ENCODE results near the gene TMEM62.
"Not testable (repeated sequence)": the region's sequence is repeated elsewhere in the genome, so short reads cannot be mapped to it uniquely, and the experiment has no call there.

The TMEM62 gene

DNA sequence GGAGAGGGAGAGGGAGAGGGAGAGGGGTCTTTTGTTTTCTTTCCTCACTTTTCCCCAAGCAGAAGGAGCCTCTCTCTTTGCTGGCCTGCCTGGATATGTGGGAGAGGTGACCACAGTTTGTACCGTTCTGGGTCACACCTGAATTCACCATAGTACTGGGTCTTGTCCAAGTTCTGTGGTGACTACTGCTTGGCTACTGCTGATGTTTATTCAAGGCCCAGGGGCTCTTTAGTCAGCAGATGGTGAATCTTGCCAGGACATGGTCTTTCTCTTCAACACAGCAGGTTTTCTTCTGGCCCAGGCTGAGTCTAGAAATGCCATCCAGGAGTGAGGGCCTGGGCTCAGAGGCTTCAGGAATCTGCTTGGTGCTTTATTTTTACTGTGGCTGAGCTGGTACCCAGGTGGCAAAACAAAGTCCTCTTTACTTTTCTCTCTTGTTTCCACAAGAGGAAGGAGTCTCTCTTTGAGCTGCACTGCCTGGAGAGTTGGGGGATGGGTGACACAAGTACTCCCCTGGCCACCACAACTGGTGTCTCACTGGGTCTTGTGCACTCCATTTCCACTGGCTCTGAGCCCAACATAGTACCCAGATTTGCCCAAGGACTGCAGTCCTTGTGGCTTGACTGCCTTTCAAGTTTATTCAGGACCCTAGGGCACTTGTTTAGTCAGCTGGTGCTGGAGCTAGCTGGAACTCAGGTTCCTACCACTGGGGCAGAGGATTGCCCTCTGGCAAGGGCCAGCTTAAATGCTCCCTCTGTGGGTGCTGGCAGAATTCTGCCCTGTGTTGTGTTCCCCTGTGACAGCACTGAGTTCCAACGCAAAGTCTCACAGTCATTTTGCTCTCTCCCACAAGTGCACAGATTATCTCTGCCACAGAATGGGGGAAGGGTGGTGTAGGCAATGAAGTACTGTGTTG, 35.1 kb downstream of the TMEM62 start:
- no peak for DNase-seq (ENCODE audit: low read depth in 1 of 2, low spot score in 1 of 2)
- Histone ChIP-seq H3K27ac (replicated peaks) (no peak overlapping the region), H3K27me3 (ENCODE audit: insufficient read depth, poor library complexity, severe bottlenecking) (no peaks in the 10 kb centered on the region), H3K4me3 (replicated peaks; ENCODE audit: insufficient read depth, low read length) (no peak overlapping the region)
- TF ChIP-seq, protein P1, sequence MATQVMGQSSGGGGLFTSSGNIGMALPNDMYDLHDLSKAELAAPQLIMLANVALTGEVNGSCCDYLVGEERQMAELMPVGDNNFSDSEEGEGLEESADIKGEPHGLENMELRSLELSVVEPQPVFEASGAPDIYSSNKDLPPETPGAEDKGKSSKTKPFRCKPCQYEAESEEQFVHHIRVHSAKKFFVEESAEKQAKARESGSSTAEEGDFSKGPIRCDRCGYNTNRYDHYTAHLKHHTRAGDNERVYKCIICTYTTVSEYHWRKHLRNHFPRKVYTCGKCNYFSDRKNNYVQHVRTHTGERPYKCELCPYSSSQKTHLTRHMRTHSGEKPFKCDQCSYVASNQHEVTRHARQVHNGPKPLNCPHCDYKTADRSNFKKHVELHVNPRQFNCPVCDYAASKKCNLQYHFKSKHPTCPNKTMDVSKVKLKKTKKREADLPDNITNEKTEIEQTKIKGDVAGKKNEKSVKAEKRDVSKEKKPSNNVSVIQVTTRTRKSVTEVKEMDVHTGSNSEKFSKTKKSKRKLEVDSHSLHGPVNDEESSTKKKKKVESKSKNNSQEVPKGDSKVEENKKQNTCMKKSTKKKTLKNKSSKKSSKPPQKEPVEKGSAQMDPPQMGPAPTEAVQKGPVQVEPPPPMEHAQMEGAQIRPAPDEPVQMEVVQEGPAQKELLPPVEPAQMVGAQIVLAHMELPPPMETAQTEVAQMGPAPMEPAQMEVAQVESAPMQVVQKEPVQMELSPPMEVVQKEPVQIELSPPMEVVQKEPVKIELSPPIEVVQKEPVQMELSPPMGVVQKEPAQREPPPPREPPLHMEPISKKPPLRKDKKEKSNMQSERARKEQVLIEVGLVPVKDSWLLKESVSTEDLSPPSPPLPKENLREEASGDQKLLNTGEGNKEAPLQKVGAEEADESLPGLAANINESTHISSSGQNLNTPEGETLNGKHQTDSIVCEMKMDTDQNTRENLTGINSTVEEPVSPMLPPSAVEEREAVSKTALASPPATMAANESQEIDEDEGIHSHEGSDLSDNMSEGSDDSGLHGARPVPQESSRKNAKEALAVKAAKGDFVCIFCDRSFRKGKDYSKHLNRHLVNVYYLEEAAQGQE (IDR thresholded peaks at IDR 0.05; ENCODE audit: insufficient replicate concordance, low read depth), result no peak
- TF ChIP-seq POLR2AphosphoS5 (IDR thresholded peaks at IDR 0.05; ENCODE audit: low read depth), result no peak
- no peak for TF ChIP-seq GABPA (IDR thresholded peaks at IDR 0.05; ENCODE audit: low read depth)
- TF ChIP-seq SPI1 (IDR thresholded peaks at IDR 0.05; ENCODE audit: borderline replicate concordance, low read depth), result no peak
- TF ChIP-seq, protein P2, sequence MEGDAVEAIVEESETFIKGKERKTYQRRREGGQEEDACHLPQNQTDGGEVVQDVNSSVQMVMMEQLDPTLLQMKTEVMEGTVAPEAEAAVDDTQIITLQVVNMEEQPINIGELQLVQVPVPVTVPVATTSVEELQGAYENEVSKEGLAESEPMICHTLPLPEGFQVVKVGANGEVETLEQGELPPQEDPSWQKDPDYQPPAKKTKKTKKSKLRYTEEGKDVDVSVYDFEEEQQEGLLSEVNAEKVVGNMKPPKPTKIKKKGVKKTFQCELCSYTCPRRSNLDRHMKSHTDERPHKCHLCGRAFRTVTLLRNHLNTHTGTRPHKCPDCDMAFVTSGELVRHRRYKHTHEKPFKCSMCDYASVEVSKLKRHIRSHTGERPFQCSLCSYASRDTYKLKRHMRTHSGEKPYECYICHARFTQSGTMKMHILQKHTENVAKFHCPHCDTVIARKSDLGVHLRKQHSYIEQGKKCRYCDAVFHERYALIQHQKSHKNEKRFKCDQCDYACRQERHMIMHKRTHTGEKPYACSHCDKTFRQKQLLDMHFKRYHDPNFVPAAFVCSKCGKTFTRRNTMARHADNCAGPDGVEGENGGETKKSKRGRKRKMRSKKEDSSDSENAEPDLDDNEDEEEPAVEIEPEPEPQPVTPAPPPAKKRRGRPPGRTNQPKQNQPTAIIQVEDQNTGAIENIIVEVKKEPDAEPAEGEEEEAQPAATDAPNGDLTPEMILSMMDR (IDR thresholded peaks at IDR 0.05; ENCODE audit: insufficient read depth, low read length), result no peak

DNA sequence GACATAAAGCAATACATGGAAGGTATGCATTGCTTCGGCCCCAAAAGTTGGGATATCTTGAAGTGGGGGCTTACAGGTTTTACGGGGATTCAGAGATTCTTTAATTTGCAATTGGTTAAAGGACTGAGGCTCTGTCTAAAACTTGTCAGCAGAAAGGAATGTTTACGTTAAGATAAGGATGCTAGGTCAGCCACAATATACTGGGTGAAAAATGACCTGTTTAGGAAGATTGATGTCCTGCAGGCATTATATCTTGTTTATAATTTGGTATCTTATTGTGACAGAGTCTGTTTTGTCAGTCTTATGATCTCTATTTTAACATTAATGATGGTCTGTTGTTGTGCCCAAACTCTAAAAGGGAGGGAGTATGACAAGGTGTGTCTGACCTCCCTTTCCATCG, 36.5 kb downstream of the TMEM62 start:
- no peak for DNase-seq (ENCODE audit: low read depth in 1 of 2, low spot score in 1 of 2)
- no peaks in the 10 kb centered on the region for H3K27me3 ChIP-seq (ENCODE audit: insufficient read depth, poor library complexity, severe bottlenecking)
- no peak overlapping the region for H3K27ac ChIP-seq (replicated peaks)
- no peak overlapping the region for H3K4me3 ChIP-seq (replicated peaks; ENCODE audit: insufficient read depth, low read length)
- TF ChIP-seq, protein P1 (IDR thresholded peaks at IDR 0.05; ENCODE audit: insufficient replicate concordance, low read depth), result no peak
- TF ChIP-seq, protein P2 (IDR thresholded peaks at IDR 0.05; ENCODE audit: insufficient read depth, low read length), result no peak
- TF ChIP-seq POLR2AphosphoS5 (IDR thresholded peaks at IDR 0.05; ENCODE audit: low read depth) (no peak), SPI1 (IDR thresholded peaks at IDR 0.05; ENCODE audit: borderline replicate concordance, low read depth) (no peak), GABPA (IDR thresholded peaks at IDR 0.05; ENCODE audit: low read depth) (no peak)

DNA sequence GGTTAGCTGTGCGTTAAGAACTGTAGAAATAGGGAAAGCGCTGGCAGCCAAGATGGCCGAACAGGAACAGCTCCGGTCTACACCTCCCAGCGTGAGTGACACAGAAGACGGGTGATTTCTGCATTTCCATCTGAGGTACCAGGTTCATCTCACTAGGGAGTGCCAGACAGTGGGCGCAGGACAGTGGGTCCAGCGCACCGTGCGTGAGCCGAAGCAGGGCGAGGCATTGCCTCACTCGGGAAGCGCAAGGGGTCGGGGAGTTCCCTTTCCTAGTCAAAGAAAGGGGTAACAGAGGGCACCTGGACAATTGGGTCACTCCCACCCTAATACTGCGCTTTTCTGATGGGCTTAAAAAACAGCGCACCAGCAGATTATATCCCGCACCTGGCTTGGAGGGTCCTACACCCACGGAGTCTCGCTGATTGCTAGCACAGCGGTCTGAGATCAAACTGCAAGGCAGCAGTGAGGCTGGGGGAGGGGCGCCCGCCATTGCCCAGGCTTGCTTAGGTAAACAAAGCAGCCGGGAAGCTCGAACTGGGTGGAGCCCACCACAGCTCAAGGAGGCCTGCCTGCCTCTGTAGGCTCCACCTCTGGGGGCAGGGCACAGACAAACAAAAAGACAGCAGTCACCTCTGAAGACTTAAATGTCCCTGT, 42.4 kb downstream of the TMEM62 start:
- H3K27ac ChIP-seq (replicated peaks); DNase-seq (ENCODE audit: low read depth in 1 of 2, low spot score in 1 of 2); H3K27me3 ChIP-seq (ENCODE audit: insufficient read depth, poor library complexity, severe bottlenecking); H3K4me3 ChIP-seq (replicated peaks; ENCODE audit: insufficient read depth, low read length): not testable (repeated sequence)

DNA sequence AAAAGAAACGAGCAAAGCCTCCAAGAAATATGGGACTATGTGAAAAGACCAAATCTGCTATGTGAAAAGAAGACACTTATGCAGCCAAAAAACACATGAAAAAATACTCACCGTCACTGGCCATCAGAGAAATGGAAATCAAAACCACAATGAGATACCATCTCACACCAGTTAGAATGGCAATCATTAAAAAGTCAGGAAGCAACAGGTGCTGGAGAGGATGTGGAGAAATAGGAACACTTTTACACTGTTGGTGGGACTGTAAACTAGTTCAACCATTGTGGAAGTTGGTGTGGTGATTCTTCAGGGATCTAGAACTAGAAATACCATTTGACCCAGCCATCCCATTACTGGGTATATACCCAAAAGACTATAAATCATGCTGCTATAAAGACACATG, 43.8 kb downstream of the TMEM62 start:
- H3K27ac ChIP-seq (replicated peaks); DNase-seq (ENCODE audit: low read depth in 1 of 2, low spot score in 1 of 2); H3K4me3 ChIP-seq (replicated peaks; ENCODE audit: insufficient read depth, low read length); H3K27me3 ChIP-seq (ENCODE audit: insufficient read depth, poor library complexity, severe bottlenecking): not testable (repeated sequence)
